Measurements from ENCODE around the gene CCNK.
A peak's percentile ranks its signal among the peaks of the same experiment; 100 is the strongest.

Gene CCNK

GRCh38 chr14:99512571-99513182 lies 31.5 kb downstream of the CCNK start:
- H3K27ac Mint-ChIP-seq (ENCODE audit: low read depth): no peak overlapping the region
- DNase-seq (ENCODE audit: low spot score in 2 of 2) (no peak), ATAC-seq (replicated peaks; ENCODE audit: extremely low read depth, poor library complexity, severe bottlenecking) (no peak)
- H3K4me1 Mint-ChIP-seq: peaks cover 5% of the 10 kb centered on the region
- H3K27me3 Mint-ChIP-seq: no peaks in the 10 kb centered on the region
- H3K36me3 Mint-ChIP-seq (ENCODE audit: insufficient read depth): peaks cover 40% of the 10 kb centered on the region
- no peak overlapping the region for H3K4me3 Mint-ChIP-seq
- H3K9me3 Mint-ChIP-seq: no peaks in the 10 kb centered on the region

GRCh38 chr14:99513183-99513694 lies 32.0 kb downstream of the CCNK start:
- Mint-ChIP-seq H3K9me3 (no peaks in the 10 kb centered on the region), H3K27me3 (no peaks in the 10 kb centered on the region), H3K27ac (ENCODE audit: low read depth) (no peak overlapping the region), H3K4me1 (peaks cover 4% of the 10 kb centered on the region), H3K4me3 (no peak overlapping the region), H3K36me3 (ENCODE audit: insufficient read depth) (peaks cover 37% of the 10 kb centered on the region)
- no peak for ATAC-seq (replicated peaks; ENCODE audit: extremely low read depth, poor library complexity, severe bottlenecking)
- DNase-seq (ENCODE audit: low spot score in 2 of 2): no peak

GRCh38 chr14:99513946-99514551 lies 32.8 kb downstream of the CCNK start:
- H3K4me3 Mint-ChIP-seq: no peak overlapping the region

DNA sequence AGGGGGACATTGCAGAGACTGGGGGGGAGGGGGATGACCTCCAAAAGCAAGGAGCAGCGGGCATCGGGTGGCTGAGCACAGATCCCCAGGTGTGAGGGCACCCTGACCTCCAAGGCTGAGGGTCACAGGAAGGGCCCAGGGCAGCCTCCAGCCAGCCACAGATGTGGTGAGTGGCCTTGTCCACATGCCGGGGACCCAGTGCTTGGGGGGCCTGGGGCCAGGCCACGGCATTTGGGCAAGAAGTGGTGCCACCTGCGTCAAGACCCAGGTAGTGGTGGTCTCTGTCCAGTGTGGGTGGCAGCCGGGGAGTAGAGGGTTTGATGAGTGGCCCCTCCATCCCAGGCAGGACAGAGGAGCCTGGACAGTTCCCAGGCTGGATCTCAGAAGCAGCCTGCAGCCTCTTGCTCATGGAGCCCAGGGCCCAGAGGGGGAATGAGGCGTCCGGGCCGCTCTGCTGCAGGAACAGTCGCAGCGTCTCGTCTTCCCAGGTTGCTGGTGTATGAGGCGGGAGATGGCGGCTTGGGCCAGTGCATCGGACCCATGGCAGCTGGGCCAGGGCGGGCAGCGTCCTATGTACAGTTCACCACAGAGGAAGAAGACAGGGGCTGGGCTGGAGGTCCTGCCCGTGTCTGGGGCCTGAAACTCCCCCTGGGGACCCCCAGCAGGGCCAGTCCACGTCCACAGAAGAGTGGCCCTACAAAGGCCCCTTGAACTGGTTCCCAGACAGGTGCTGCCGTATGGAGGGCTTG lies 33.5 kb downstream of the CCNK start:
- DNase-seq (ENCODE audit: low spot score in 2 of 2) (no peak), ATAC-seq (replicated peaks; ENCODE audit: extremely low read depth, poor library complexity, severe bottlenecking) (no peak)
- H3K9me3 Mint-ChIP-seq: no peaks in the 10 kb centered on the region
- peaks cover 25% of the 10 kb centered on the region for H3K36me3 Mint-ChIP-seq (ENCODE audit: insufficient read depth)
- no peak overlapping the region for H3K4me3 Mint-ChIP-seq
- peak overlapping the region; percentile 49 for H3K27ac Mint-ChIP-seq (ENCODE audit: low read depth)
- H3K4me1 Mint-ChIP-seq: no peaks in the 10 kb centered on the region
- H3K27me3 Mint-ChIP-seq: no peaks in the 10 kb centered on the region

More at GRCh38 chr14:99513946-99514551, 32.8 kb downstream of the CCNK start:
- ATAC-seq (replicated peaks; ENCODE audit: extremely low read depth, poor library complexity, severe bottlenecking) (no peak), DNase-seq (ENCODE audit: low spot score in 2 of 2) (no peak)
- Mint-ChIP-seq H3K4me1 (no peaks in the 10 kb centered on the region), H3K27me3 (no peaks in the 10 kb centered on the region), H3K36me3 (ENCODE audit: insufficient read depth) (peaks cover 32% of the 10 kb centered on the region), H3K27ac (ENCODE audit: low read depth) (peak overlapping the region; percentile 49), H3K9me3 (no peaks in the 10 kb centered on the region)

- Mint-ChIP-seq H3K27ac (ENCODE audit: low read depth) (no peak overlapping the region), H3K4me1 (no peaks in the 10 kb centered on the region), H3K9me3 (no peaks in the 10 kb centered on the region), H3K27me3 (no peaks in the 10 kb centered on the region), H3K36me3 (ENCODE audit: insufficient read depth) (peaks cover 24% of the 10 kb centered on the region), H3K4me3 (no peak overlapping the region)
- ATAC-seq (replicated peaks; ENCODE audit: extremely low read depth, poor library complexity, severe bottlenecking) (no peak), DNase-seq (ENCODE audit: low spot score in 2 of 2) (no peak)
Observed at GRCh38 chr14:99515301-99516155, 34.3 kb downstream of the CCNK start.

DNA sequence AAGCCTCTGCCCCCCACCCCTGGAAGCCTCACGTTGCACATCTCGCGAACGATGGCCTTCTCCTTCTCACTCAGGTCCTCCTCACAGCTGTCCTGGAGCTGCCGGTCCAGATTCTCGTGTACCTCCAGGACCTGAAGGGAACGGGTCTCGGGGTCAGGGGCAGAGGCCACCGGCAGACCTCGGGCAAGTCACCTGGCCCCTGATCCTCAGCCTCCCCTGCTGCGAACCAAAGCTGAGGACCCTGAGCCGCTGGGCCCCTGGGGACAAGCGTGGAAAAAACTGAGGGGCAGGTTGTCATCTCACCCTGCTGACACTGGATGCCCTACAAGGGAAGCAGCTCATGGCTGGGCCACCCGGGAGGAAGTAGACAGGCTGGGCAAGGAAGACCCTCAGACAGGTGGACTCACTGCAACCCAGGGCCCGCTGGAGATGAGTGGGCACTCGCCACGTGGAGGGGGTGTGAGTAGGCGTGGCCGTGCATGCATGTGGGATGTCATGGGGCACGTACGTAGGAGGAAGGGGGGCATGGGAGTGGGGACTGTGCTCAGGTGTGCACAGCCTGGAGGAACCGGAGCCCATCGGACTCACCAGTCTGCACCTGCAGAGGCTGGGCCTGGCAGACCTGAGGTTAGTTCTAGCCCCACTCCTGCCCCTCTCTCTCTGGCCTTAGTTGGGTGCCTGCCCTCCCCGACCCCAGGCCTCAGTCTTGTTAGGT lies 35.1 kb downstream of the CCNK start:
- DNase-seq (ENCODE audit: low spot score in 2 of 2) (no peak), ATAC-seq (replicated peaks; ENCODE audit: extremely low read depth, poor library complexity, severe bottlenecking) (no peak)
- H3K4me1 Mint-ChIP-seq: no peaks in the 10 kb centered on the region
- H3K9me3 Mint-ChIP-seq: no peaks in the 10 kb centered on the region
- no peak overlapping the region for H3K4me3 Mint-ChIP-seq
- H3K36me3 Mint-ChIP-seq (ENCODE audit: insufficient read depth): peaks cover 21% of the 10 kb centered on the region
- no peaks in the 10 kb centered on the region for H3K27me3 Mint-ChIP-seq
- H3K27ac Mint-ChIP-seq (ENCODE audit: low read depth): no peak overlapping the region

- Mint-ChIP-seq H3K27me3 (no peaks in the 10 kb centered on the region), H3K9me3 (no peaks in the 10 kb centered on the region), H3K4me1 (no peaks in the 10 kb centered on the region), H3K4me3 (no peak overlapping the region), H3K36me3 (ENCODE audit: insufficient read depth) (peaks cover 18% of the 10 kb centered on the region), H3K27ac (ENCODE audit: low read depth) (no peak overlapping the region)
- DNase-seq (ENCODE audit: low spot score in 2 of 2) (no peak), ATAC-seq (replicated peaks; ENCODE audit: extremely low read depth, poor library complexity, severe bottlenecking) (no peak)
Observed at GRCh38 chr14:99516871-99517642, 35.8 kb downstream of the CCNK start.

GRCh38 chr14:99517643-99518381 lies 36.6 kb downstream of the CCNK start:
- DNase-seq (ENCODE audit: low spot score in 2 of 2) (no peak), ATAC-seq (replicated peaks; ENCODE audit: extremely low read depth, poor library complexity, severe bottlenecking) (no peak)
- Mint-ChIP-seq H3K27ac (ENCODE audit: low read depth) (no peak overlapping the region), H3K4me1 (no peaks in the 10 kb centered on the region), H3K9me3 (no peaks in the 10 kb centered on the region), H3K4me3 (no peak overlapping the region), H3K27me3 (no peaks in the 10 kb centered on the region), H3K36me3 (ENCODE audit: insufficient read depth) (peaks cover 15% of the 10 kb centered on the region)

DNA sequence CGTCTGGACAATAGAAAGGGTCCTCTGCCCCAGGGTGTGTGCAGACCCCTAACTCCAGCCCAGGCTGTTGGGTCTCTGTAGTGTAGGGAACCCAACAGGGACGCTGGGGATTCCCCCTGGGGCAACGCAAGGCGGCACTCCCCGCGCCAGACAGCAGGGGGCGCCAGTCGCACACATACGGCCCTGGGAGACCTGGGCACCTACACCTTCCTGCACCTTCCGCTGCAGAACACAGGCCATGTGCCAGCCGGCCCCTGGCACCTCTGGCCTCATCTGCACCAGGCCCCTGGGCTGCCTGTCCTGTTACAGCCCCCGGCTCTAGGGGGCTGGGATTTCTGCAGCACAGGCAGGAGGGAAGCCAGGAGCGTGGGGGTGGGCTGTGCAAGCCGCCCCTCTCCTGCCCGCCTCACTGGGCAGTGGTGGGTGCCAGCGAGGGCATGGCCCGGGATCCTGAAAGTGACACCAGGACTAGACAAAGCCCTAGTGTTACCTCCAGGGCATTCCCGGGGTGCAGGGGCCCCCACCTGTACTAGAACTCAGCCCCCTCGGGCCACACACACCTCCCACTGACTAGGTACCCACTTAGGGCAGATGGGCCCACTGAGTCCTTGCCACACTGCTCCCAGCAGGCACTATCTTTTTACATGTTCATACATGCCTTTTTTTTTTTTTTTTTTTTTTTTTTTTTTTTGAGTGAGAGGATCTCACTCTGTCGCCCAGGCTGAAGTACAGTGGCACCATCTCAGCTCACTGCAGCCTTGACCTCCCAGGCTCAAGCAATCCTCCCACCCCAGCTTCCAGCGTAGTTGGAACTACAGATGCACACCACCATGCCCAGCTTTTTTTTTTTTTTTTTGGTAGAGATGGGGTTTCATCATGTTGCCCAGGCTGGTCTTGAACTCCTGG lies 37.5 kb downstream of the CCNK start:
- Mint-ChIP-seq H3K4me3 (no peak overlapping the region), H3K27ac (ENCODE audit: low read depth) (no peak overlapping the region), H3K4me1 (no peaks in the 10 kb centered on the region), H3K36me3 (ENCODE audit: insufficient read depth) (peaks cover 12% of the 10 kb centered on the region), H3K27me3 (no peaks in the 10 kb centered on the region), H3K9me3 (no peaks in the 10 kb centered on the region)
- DNase-seq (ENCODE audit: low spot score in 2 of 2) (peak; percentile 74 to 86), ATAC-seq (replicated peaks; ENCODE audit: extremely low read depth, poor library complexity, severe bottlenecking) (peak; percentile 57)

- no peak overlapping the region for H3K4me3 Mint-ChIP-seq
- ATAC-seq (replicated peaks; ENCODE audit: extremely low read depth, poor library complexity, severe bottlenecking): no peak
- no peak for DNase-seq (ENCODE audit: low spot score in 2 of 2)
- H3K27me3 Mint-ChIP-seq: no peaks in the 10 kb centered on the region
- H3K4me1 Mint-ChIP-seq: no peaks in the 10 kb centered on the region
- H3K36me3 Mint-ChIP-seq (ENCODE audit: insufficient read depth): peaks cover 10% of the 10 kb centered on the region
- H3K9me3 Mint-ChIP-seq: no peaks in the 10 kb centered on the region
- H3K27ac Mint-ChIP-seq (ENCODE audit: low read depth): no peak overlapping the region
Observed at GRCh38 chr14:99519347-99519881, 38.2 kb downstream of the CCNK start.

Data from central memory CD8-positive, alpha-beta T cell (primary cell).